ENCODE measurements around the gene NUCKS1. TPM values are rescaled to one million over a fixed set of nuclear protein-coding genes. Genes with fewer than 3 reads are reported as not detected.

The NUCKS1 gene
- total and polyA plus RNA-seq, 2 of the 13 experiments (the other 11 are each of a cell fraction or from before 2014, with no cell fraction given), result 35.5 to 117 TPM

DNA sequence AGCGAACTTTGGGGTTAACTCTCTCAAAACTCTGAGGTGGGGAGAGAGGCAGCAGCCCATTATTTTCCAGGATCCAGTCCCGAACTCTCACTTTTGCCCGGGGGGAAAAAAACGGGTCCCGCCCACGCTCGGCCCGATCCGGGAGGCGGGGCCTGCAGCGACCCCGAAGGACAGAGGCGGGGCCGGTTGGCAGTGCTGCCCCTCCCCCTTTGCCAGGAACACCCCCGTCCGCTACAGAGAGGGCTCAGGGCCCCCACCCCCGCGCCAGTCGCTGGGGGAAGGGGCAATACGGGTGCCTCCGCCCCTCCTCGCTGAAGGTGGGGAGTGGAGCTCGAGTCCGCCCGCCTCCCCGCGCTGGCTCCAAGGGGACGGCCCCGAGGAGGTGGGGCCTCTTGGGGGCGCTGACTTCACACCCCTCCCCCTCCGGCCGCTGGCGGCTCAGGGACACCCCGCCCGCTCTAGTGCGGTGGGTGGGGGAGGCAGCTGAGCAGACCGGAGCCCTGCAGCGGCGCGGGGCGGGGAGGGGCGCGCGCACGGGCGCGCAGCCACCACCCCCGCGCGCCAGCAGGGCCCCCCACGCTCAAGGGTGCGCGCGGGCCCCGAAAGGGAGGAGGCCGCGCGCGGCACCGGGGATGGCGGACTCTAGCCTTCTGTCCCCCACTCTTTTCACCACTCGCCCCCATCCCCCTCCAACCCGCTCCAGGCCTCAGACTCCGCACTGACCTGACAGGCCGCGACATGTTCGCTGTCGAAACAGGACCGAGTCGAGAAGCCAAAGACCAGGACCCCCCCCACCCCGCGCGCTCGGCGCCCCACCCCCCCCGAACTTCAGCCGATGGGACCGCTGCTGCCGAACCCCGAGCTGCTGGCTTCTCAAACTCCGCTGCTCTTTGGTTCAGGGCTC is 496 bp downstream of the NUCKS1 start (continued):
- TF ChIP-seq CBX2 (IDR thresholded peaks at IDR 0.05; ENCODE audit: low read depth, low read length) (no peak), CBX2 (CRISPR knock-in tag; IDR thresholded peaks at IDR 0.05; ENCODE audit: low read depth) (no peak), ZNF501 (CRISPR knock-in tag; IDR thresholded peaks at IDR 0.05) (peak; percentile 58; the same call in 1 of the 2 replicates), POGZ (CRISPR knock-in tag; IDR thresholded peaks at IDR 0.05) (peak; percentile 87), ZNF580 (CRISPR knock-in tag; IDR thresholded peaks at IDR 0.05; ENCODE audit: borderline replicate concordance, low read depth) (0 out of 2 replicates have a peak, but pooled peaks have one; percentile 40), ZNF326 (CRISPR knock-in tag; IDR thresholded peaks at IDR 0.05; ENCODE audit: borderline replicate concordance) (no peak), ZNF552 (CRISPR knock-in tag; IDR thresholded peaks at IDR 0.05; ENCODE audit: borderline replicate concordance) (no peak), MEF2D (CRISPR knock-in tag; IDR thresholded peaks at IDR 0.05) (peak; percentile 68; the same call in 1 of the 2 replicates), NFIC (IDR thresholded peaks at IDR 0.05; ENCODE audit: low read length) (no peak), KLF9 (CRISPR knock-in tag; IDR thresholded peaks at IDR 0.05; ENCODE audit: low read depth) (no peak), FOXA3 (CRISPR knock-in tag; IDR thresholded peaks at IDR 0.05) (peak; percentile 62; the same call in 1 of the 2 replicates), ATAD3A (CRISPR knock-in tag; IDR thresholded peaks at IDR 0.05) (no peak), LRRFIP1 (CRISPR knock-in tag; conservative IDR thresholded peaks at IDR 0.05) (no peak), JUN (CRISPR knock-in tag; IDR thresholded peaks at IDR 0.05) (no peak), ZNF230 (CRISPR knock-in tag; IDR thresholded peaks at IDR 0.05) (no peak), MAF1 (CRISPR knock-in tag; IDR thresholded peaks at IDR 0.05; ENCODE audit: borderline replicate concordance) (no peak), ZFP36L2 (CRISPR knock-in tag; IDR thresholded peaks at IDR 0.05) (no peak), ZNF263 (CRISPR knock-in tag; IDR thresholded peaks at IDR 0.05) (no peak)
- TF ChIP-seq, protein P1, sequence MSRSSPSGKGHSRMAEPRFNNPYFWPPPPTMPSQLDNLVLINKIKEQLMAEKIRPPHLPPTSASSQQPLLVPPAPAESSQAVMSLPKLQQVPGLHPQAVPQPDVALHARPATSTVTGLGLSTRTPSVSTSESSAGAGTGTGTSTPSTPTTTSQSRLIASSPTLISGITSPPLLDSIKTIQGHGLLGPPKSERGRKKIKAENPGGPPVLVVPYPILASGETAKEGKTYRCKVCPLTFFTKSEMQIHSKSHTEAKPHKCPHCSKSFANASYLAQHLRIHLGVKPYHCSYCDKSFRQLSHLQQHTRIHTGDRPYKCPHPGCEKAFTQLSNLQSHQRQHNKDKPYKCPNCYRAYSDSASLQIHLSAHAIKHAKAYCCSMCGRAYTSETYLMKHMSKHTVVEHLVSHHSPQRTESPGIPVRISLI (CRISPR knock-in tag; IDR thresholded peaks at IDR 0.05; ENCODE audit: borderline replicate concordance), result no peak; the same call in 1 of the 2 replicates
- TF ChIP-seq, protein P2, sequence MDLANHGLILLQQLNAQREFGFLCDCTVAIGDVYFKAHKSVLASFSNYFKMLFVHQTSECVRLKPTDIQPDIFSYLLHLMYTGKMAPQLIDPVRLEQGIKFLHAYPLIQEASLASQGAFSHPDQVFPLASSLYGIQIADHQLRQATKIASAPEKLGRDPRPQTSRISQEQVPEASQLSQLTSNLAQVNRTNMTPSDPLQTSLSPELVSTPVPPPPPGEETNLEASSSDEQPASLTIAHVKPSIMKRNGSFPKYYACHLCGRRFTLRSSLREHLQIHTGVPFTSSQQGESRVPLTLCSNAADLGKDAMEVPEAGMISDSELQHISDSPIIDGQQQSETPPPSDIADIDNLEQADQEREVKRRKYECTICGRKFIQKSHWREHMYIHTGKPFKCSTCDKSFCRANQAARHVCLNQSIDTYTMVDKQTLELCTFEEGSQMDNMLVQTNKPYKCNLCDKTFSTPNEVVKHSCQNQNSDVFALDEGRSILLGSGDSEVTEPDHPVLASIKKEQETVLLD (CRISPR knock-in tag; IDR thresholded peaks at IDR 0.05; ENCODE audit: low read depth), result peak; percentile 88
- TF ChIP-seq, protein P3, sequence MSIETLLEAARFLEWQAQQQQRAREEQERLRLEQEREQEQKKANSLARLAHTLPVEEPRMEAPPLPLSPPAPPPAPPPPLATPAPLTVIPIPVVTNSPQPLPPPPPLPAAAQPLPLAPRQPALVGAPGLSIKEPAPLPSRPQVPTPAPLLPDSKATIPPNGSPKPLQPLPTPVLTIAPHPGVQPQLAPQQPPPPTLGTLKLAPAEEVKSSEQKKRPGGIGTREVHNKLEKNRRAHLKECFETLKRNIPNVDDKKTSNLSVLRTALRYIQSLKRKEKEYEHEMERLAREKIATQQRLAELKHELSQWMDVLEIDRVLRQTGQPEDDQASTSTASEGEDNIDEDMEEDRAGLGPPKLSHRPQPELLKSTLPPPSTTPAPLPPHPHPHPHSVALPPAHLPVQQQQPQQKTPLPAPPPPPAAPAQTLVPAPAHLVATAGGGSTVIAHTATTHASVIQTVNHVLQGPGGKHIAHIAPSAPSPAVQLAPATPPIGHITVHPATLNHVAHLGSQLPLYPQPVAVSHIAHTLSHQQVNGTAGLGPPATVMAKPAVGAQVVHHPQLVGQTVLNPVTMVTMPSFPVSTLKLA (IDR thresholded peaks at IDR 0.05), result no peak
- TF ChIP-seq, protein P4, sequence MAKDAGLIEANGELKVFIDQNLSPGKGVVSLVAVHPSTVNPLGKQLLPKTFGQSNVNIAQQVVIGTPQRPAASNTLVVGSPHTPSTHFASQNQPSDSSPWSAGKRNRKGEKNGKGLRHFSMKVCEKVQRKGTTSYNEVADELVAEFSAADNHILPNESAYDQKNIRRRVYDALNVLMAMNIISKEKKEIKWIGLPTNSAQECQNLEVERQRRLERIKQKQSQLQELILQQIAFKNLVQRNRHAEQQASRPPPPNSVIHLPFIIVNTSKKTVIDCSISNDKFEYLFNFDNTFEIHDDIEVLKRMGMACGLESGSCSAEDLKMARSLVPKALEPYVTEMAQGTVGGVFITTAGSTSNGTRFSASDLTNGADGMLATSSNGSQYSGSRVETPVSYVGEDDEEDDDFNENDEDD (CRISPR knock-in tag; IDR thresholded peaks at IDR 0.05; ENCODE audit: borderline replicate concordance), result peak; percentile 56; the same call in 1 of the 2 replicates

Measured in HepG2 (cell line).